Thymus (tissue), 11 donors: ENCODE measurements around the gene SNX15. TPM values are rescaled to one million over a fixed set of nuclear protein-coding genes. Genes with fewer than 3 reads are reported as not detected.
A peak's percentile ranks its signal among the peaks of the same experiment; 100 is the strongest.

Experiments used
- DNase-seq, 9 donors: peaks; one replicate each; pipeline ENCODE4 v3.0.0-alpha.2; 2013; ENCODE audit warnings: low spot score in 9 of 9, low read depth in 6 of 9, missing footprints in 1 of 9
- H3K27ac ChIP-seq, 2 donors: one replicate each; pipeline ENCODE4 v1.5.1; 2013; ENCODE audit warnings: control low read depth in 1 of 2, low read depth in 1 of 2, low read length in 1 of 2, mild to moderate bottlenecking in 1 of 2, moderate library complexity in 1 of 2
- H3K27me3 ChIP-seq, 2 donors: one replicate each; pipeline ENCODE4 v1.5.1; 2013; ENCODE audit warnings: low read length in 1 of 2; ENCODE audit not compliant: control insufficient read depth in 2 of 2, insufficient read depth in 1 of 2
- H3K36me3 ChIP-seq, 2 donors: one replicate each; pipeline ENCODE4 v1.5.1; 2013; ENCODE audit warnings: low read length in 1 of 2, mild to moderate bottlenecking in 1 of 2, moderate library complexity in 1 of 2; ENCODE audit not compliant: control insufficient read depth in 2 of 2, insufficient read depth in 2 of 2
- H3K4me1 ChIP-seq, 2 donors: one replicate each; pipeline ENCODE4 v1.5.1; 2013; ENCODE audit warnings: low read length in 2 of 2; ENCODE audit not compliant: control insufficient read depth in 2 of 2, insufficient read depth in 2 of 2
- H3K4me3 ChIP-seq, 2 donors: one replicate each; pipeline ENCODE4 v1.5.1; 2013; ENCODE audit warnings: low read length in 2 of 2, control low read depth in 1 of 2, mild to moderate bottlenecking in 1 of 2
- H3K9me3 ChIP-seq, 2 donors: one replicate each; pipeline ENCODE4 v1.5.1; 2013; ENCODE audit warnings: low read length in 1 of 2, mild to moderate bottlenecking in 1 of 2; ENCODE audit not compliant: control insufficient read depth in 2 of 2, insufficient read depth in 1 of 2
- WGBS: extraction: QIAGEN DNeasy Blood & Tissue Kit; methylation state at CpG from one replicate; pipeline ENCODE4 v1.1.7; 2013; 5-methylcytosine and 5-hydroxymethylcytosine counted together
- polyA plus RNA-seq: library from polyadenylated mRNA; stranded (reverse); fragments of 200-250 nt; gene quantifications from one replicate; pipeline ENCODE4 v1.2.3, GENCODE V29; 2013
- total RNA-seq: library from RNA; stranded (reverse); fragments of 120-200 nt; gene quantifications from one replicate; pipeline ENCODE4 v1.2.4, GENCODE V29; 2013
- donor health status: healthy.

SNX15 gene
- total and polyA plus RNA-seq, 2 donors = 10.6 to 15.4 TPM

- no peak overlapping the region for H3K27ac ChIP-seq
- H3K4me3 ChIP-seq = no peak overlapping the region
- peaks cover 0 to 16% of the 10 kb centered on the region in 2 donors for H3K27me3 ChIP-seq
- peaks cover 0 to 2% of the 10 kb centered on the region in 2 donors for H3K9me3 ChIP-seq
- WGBS = 96% methylated on average over 23 of the region's 23 CpGs
- DNase-seq = no peak
- peaks cover 29 to 37% of the 10 kb centered on the region in 2 donors for H3K36me3 ChIP-seq
- H3K4me1 ChIP-seq = peaks cover 10 to 31% of the 10 kb centered on the region in 2 donors
These were observed 16.8 kb downstream of the SNX15 start for GRCh38 chr11:65043881-65044501.

- peaks cover 0 to 16% of the 10 kb centered on the region in 2 donors for H3K27me3 ChIP-seq
- no peak overlapping the region for H3K27ac ChIP-seq
- WGBS = 98% methylated on average over 5 of the region's 5 CpGs
- DNase-seq = no peak
- peaks cover 29 to 37% of the 10 kb centered on the region in 2 donors for H3K36me3 ChIP-seq
- no peak overlapping the region for H3K4me3 ChIP-seq
- peaks cover 10 to 27% of the 10 kb centered on the region in 2 donors for H3K4me1 ChIP-seq
- H3K9me3 ChIP-seq = peaks cover 0 to 2% of the 10 kb centered on the region in 2 donors
These were observed 17.8 kb downstream of the SNX15 start for GRCh38 chr11:65045061-65045460.

DNA sequence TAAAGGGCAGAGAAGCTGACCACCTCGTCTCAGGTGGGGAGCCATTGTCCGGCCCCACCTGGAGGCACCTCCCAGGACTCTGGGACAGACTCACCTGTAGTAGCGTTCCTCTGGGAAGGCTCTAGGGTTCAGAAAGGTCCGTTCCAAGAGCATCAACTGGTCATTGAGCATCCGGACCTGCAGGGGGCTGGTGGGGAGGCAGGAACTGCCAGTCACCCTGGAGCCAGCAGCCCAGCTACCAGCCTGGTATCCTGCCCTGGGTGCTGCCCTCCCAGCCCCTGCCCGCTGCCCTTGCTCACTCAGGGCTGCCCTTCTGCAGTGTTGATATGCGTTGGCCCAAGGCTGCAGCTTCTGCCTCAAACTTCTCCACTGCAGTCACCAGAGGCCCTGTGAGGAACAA is 18.5 kb downstream of the SNX15 start:
- Histone ChIP-seq H3K27ac (no peak overlapping the region), H3K9me3 (peaks cover 0 to 2% of the 10 kb centered on the region in 2 donors), H3K4me3 (no peak overlapping the region), H3K36me3 (peaks cover 29 to 37% of the 10 kb centered on the region in 2 donors), H3K27me3 (peaks cover 0 to 16% of the 10 kb centered on the region in 2 donors), H3K4me1 (peaks cover 7 to 20% of the 10 kb centered on the region in 2 donors)
- no peak for DNase-seq
- 96% methylated on average over 7 of the region's 7 CpGs for WGBS

GRCh38 chr11:65047581-65048422 is 20.6 kb downstream of the SNX15 start:
- Histone ChIP-seq H3K4me3 (peak overlapping the region in 1 of 2 donors; percentile 29), H3K27ac (no peak overlapping the region), H3K36me3 (peaks cover 29 to 32% of the 10 kb centered on the region in 2 donors), H3K9me3 (no peaks in the 10 kb centered on the region), H3K4me1 (peaks cover 0 to 10% of the 10 kb centered on the region in 2 donors), H3K27me3 (peaks cover 0 to 16% of the 10 kb centered on the region in 2 donors)
- DNase-seq = no peak
- 32% methylated on average over 56 of the region's 56 CpGs for WGBS

DNA sequence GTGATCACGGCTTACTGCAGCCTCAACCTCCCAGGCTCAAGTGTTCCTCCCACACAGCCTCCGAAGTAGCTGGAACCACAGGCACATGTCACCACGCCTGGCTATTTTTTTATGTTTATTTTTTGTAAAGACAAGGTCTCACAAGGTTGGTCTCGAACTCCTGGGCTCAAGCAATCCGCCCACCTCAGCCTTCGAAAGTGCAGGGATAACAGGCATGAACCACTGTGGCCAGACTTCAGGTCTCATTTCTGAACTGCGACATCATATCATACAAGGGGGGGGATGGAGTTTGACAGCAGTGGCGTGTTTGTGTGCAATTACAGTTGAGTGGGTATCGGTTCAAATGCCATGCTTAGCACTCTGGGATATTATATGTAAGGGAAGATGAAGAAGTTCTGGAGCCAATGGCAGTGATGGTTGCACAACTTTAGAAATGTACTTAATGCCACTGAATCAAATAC is 24.2 kb downstream of the SNX15 start:
- H3K9me3 ChIP-seq = no peaks in the 10 kb centered on the region
- DNase-seq = no peak
- H3K4me3 ChIP-seq = no peak overlapping the region
- WGBS = 97% methylated on average over 9 of the region's 9 CpGs
- H3K36me3 ChIP-seq = peaks cover 2% of the 10 kb centered on the region in 2 donors
- H3K27ac ChIP-seq = no peak overlapping the region
- H3K27me3 ChIP-seq = peaks cover 0 to 16% of the 10 kb centered on the region in 2 donors
- H3K4me1 ChIP-seq = peaks cover 7 to 19% of the 10 kb centered on the region in 2 donors

DNA sequence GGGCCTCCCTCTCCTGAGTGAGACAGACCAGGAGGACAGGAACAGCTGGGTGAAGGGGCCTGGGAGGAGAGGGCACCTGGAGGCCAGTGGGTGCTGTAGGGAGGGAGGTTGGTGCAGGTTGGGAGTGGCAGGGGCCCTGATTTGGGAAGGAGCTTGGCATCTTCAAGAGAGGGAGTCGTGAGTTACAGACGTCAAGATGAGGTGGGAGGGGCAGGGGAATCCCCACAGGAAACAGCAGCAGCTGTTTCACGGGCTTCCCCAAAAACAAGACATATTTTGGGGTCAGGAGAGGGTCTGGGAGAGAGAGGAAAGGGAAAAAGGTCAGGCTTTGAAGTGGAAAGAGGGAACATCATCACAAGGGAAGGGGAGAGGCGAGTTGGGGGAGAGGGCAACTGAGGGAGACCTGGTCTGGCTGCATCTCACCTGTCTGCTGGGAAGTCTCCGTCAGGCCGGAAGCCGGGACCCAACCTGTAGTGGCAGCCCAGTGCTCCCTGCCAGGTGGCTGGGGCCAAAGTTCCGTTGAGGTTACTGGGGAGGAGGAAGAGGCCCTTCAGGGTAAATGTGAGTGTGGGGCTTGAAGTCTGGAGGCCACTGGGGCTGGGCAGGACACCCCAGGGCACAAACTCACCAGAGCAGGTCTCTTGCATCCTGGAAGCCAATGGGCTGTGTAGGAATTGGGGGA is 26.7 kb downstream of the SNX15 start:
- no peak overlapping the region for H3K27ac ChIP-seq
- no peaks in the 10 kb centered on the region for H3K27me3 ChIP-seq
- 10% methylated on average over 8 of the region's 8 CpGs for WGBS
- no peaks in the 10 kb centered on the region for H3K9me3 ChIP-seq
- no peak overlapping the region for H3K4me3 ChIP-seq
- peak in 5 of 9 donors; percentile 34 to 67 (median 49) for DNase-seq
- H3K4me1 ChIP-seq = peaks cover 7 to 15% of the 10 kb centered on the region in 2 donors
- H3K36me3 ChIP-seq = no peaks in the 10 kb centered on the region

- Histone ChIP-seq H3K27ac (no peak overlapping the region), H3K36me3 (no peaks in the 10 kb centered on the region), H3K27me3 (no peaks in the 10 kb centered on the region), H3K4me1 (peaks cover 7 to 21% of the 10 kb centered on the region in 2 donors), H3K9me3 (no peaks in the 10 kb centered on the region), H3K4me3 (no peak overlapping the region)
- no peak for DNase-seq
- WGBS = 93% methylated on average over 1 of the region's 1 CpG
These were observed 28.3 kb downstream of the SNX15 start for GRCh38 chr11:65055538-65055937.

- Histone ChIP-seq H3K9me3 (no peaks in the 10 kb centered on the region), H3K27ac (no peak overlapping the region), H3K36me3 (no peaks in the 10 kb centered on the region), H3K27me3 (no peaks in the 10 kb centered on the region), H3K4me1 (peaks cover 7 to 27% of the 10 kb centered on the region in 2 donors), H3K4me3 (no peak overlapping the region)
- WGBS = 97% methylated on average over 6 of the region's 6 CpGs
- no peak for DNase-seq
These were observed 29.8 kb downstream of the SNX15 start for GRCh38 chr11:65056999-65057398.
